ENCODE results near the gene ATG14. TPM values are rescaled to one million over a fixed set of nuclear protein-coding genes. Genes with fewer than 3 reads are reported as not detected.

The ATG14 gene
- total and polyA plus RNA-seq, 2 of the 13 experiments (the other 11 are each of a cell fraction or from before 2014, with no cell fraction given), result 7.2 to 9.1 TPM

- TF ChIP-seq ZBTB40 (IDR thresholded peaks at IDR 0.05), result no peak
- peak; percentile 81 for TF ChIP-seq ZBTB40 (CRISPR knock-in tag; IDR thresholded peaks at IDR 0.05)
- no peak for TF ChIP-seq ZBTB33 (CRISPR knock-in tag; IDR thresholded peaks at IDR 0.05)
- peak; percentile 89; the same call in 1 of the 2 replicates for TF ChIP-seq KDM5B (CRISPR knock-in tag; IDR thresholded peaks at IDR 0.05; ENCODE audit: borderline replicate concordance)
- no peak for TF ChIP-seq ZNF276 (CRISPR knock-in tag; IDR thresholded peaks at IDR 0.05; ENCODE audit: low read depth)
Measured at GRCh38 chr14:55411426-55412389, at the start of gene ATG14 (continued).

Measured in HepG2 (cell line).